GM23338 (cell line): ENCODE results near the gene GALNT15.

ENCODE experiments used
- CTCF ChIP-seq, 2 experiments: fragments of 200-600 bp in 1 of 2; sonication (generic) in 1 of 2; conservative IDR thresholded peaks; 2 replicates each; pipeline versions ENCODE4 v1.5.1 to v1.6.1; 2016 to 2017; ENCODE audit warnings: antibody characterized with exemption in 2 of 2, low read depth in 2 of 2, mild to moderate bottlenecking in 2 of 2, moderate library complexity in 1 of 2
- EZH2phosphoT487 ChIP-seq: fragments of 200-600 bp; sonication (generic); IDR thresholded peaks from one replicate; pipeline ENCODE4 v1.8.1; 2018; ENCODE audit warnings: antibody characterized with exemption; ENCODE audit not compliant: unreplicated experiment
- JUNB ChIP-seq: IDR thresholded peaks from one replicate; pipeline ENCODE4 v1.6.1; 2016; ENCODE audit warnings: antibody characterized with exemption; ENCODE audit not compliant: unreplicated experiment
- POLR2AphosphoS5 ChIP-seq: IDR thresholded peaks from 2 replicates; pipeline ENCODE4 v1.6.1; 2016; ENCODE audit warnings: antibody characterized with exemption, low read depth
- TF ChIP-seq, protein P1 (sequence below): IDR thresholded peaks from one replicate; pipeline ENCODE4 v1.6.1; 2018; ENCODE audit warnings: antibody characterized with exemption; ENCODE audit not compliant: unreplicated experiment

DNA sequence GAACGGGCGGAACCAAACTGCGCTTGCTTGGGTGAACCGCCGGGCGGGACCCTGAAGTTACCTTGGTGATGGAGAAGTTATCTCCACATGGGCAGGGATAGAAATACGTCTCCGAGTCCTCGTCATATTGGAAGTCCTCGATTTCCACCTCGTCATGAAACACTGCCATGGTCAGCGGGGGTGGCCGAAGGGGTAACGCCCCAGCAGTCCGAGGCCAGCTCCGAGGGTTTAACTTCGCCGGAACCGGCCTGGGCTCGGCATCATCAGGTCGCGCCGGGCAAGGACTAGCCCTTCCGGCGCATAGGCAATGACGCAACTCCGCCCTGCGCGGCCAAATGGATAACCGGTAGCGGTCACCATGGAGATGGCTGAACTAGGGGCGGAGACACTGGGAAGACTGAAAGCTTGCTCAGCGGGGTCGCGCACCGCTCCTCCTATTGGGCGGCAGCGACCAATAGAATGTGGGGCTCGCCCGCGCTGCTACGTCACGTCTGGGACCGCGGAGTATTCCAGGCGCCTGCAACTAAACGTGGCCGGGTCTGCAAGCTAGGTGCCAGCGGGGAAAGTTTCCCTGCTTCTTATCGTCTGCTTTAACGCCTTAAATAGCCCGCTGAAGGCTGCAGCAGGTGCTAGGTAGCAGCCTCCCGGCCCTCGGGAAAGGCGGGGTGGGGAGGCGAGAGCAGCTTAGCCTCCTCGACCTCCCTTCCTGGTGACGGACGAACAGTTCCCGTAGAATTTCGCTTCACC, 90.4 kb downstream of the GALNT15 start, which contains the start of the genes DPH3 and OXNAD1:
- TF ChIP-seq CTCF (conservative IDR thresholded peaks at IDR 0.05; ENCODE audit: low read depth in 2 of 2) (no peak), JUNB (no peak), EZH2phosphoT487 (no peak), POLR2AphosphoS5 (peak; percentile 76)
- TF ChIP-seq, protein P1, sequence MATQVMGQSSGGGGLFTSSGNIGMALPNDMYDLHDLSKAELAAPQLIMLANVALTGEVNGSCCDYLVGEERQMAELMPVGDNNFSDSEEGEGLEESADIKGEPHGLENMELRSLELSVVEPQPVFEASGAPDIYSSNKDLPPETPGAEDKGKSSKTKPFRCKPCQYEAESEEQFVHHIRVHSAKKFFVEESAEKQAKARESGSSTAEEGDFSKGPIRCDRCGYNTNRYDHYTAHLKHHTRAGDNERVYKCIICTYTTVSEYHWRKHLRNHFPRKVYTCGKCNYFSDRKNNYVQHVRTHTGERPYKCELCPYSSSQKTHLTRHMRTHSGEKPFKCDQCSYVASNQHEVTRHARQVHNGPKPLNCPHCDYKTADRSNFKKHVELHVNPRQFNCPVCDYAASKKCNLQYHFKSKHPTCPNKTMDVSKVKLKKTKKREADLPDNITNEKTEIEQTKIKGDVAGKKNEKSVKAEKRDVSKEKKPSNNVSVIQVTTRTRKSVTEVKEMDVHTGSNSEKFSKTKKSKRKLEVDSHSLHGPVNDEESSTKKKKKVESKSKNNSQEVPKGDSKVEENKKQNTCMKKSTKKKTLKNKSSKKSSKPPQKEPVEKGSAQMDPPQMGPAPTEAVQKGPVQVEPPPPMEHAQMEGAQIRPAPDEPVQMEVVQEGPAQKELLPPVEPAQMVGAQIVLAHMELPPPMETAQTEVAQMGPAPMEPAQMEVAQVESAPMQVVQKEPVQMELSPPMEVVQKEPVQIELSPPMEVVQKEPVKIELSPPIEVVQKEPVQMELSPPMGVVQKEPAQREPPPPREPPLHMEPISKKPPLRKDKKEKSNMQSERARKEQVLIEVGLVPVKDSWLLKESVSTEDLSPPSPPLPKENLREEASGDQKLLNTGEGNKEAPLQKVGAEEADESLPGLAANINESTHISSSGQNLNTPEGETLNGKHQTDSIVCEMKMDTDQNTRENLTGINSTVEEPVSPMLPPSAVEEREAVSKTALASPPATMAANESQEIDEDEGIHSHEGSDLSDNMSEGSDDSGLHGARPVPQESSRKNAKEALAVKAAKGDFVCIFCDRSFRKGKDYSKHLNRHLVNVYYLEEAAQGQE: no peak
